GM12878 (cell line): ENCODE data around the gene CADM2. TPM values are rescaled to one million over a fixed set of nuclear protein-coding genes. Genes with fewer than 3 reads are reported as not detected.

Experiments used
- ATAC-seq: fragments of 200-7000 bp; cut with Tn5 transposase; 3 replicates; pipeline ENCODE4 v1.9.1; 2020; ENCODE audit warnings: mild to moderate bottlenecking, moderate library complexity
- BruUV-seq: library from RNA; stranded (reverse); fragments of 400-500 nt; replicated peaks from 2 replicates; lab custom pipeline; 2021; lab: Mats Ljungman, UMichigan
- CTCF ChIA-PET: fragments of 300-600 bp; sonication (Branson Sonifier 250); formaldehyde crosslinking; extraction: SDS; loops from one replicate; lab custom pipeline; 2021; ENCODE audit warnings: inconsistent platforms; lab: Yijun Ruan, JAX
- POLR2A ChIA-PET: fragments of 350-600 bp; formaldehyde crosslinking; extraction: SDS; loops from one replicate; lab custom pipeline; 2021; ENCODE audit warnings: inconsistent platforms; lab: Charles Lee
- RAD21 ChIA-PET: fragments of 300-600 bp; sonication (Branson Sonifier 250); formaldehyde crosslinking; loops from one replicate; lab custom pipeline; 2023; ENCODE audit warnings: antibody characterized with exemption; ENCODE audit not compliant: unreplicated experiment; lab: Charles Lee
- SMC1A ChIA-PET: fragments of 300-600 bp; sonication (Branson Sonifier 250); formaldehyde crosslinking; loops from one replicate; lab custom pipeline; 2023; ENCODE audit not compliant: unreplicated experiment, uncharacterized antibody; lab: Charles Lee
- DNase-seq: peaks from one replicate; pipeline ENCODE4 v3.0.0-alpha.2; 2011; ENCODE audit warnings: low read depth, low spot score
- FAIRE-seq: peaks from 3 replicates; lab custom pipeline; 2011; peaks lifted over from hg19 to GRCh38; lab: Jason Lieb, UNC
- H2AFZ ChIP-seq: 2 replicates; pipeline ENCODE4 v1.6.0; 2011; ENCODE audit warnings: low read depth, low read length, control low read depth; ENCODE audit not compliant: control insufficient read depth
- H3K27ac ChIP-seq: 2 replicates; pipeline ENCODE4 v1.5.1; 2011; ENCODE audit warnings: control low read depth; ENCODE audit not compliant: control insufficient read depth, insufficient read depth
- H3K27me3 ChIP-seq, 2 experiments: replicated peaks in 1 of 2; 2 replicates each; pipeline versions ENCODE4 v1.6.0 to v1.6.1; 2011; ENCODE audit warnings: low read length in 1 of 2; ENCODE audit not compliant: control insufficient read depth in 2 of 2, insufficient read depth in 2 of 2
- H3K36me3 ChIP-seq, 2 experiments: 2 replicates each; pipeline ENCODE4 v1.5.1; 2011; ENCODE audit warnings: low read length in 1 of 2; ENCODE audit not compliant: control insufficient read depth in 2 of 2, insufficient read depth in 2 of 2
- H3K4me1 ChIP-seq: 2 replicates; pipeline ENCODE4 v1.6.1; 2011; ENCODE audit warnings: mild to moderate bottlenecking, low read length, moderate library complexity, mixed read lengths; ENCODE audit not compliant: control insufficient read depth, insufficient read depth
- H3K4me2 ChIP-seq: 2 replicates; pipeline ENCODE4 v1.6.0; 2011; ENCODE audit warnings: control low read depth; ENCODE audit not compliant: control insufficient read depth, insufficient read depth
- H3K4me3 ChIP-seq: fragments of 200-600 bp; sonication (generic); 2 replicates; pipeline ENCODE4 v1.5.1; 2016
- H3K79me2 ChIP-seq: 2 replicates; pipeline ENCODE4 v1.6.0; 2011; ENCODE audit warnings: low read length; ENCODE audit not compliant: control insufficient read depth, insufficient read depth
- H3K9ac ChIP-seq: 2 replicates; pipeline ENCODE4 v1.8.0; 2011; ENCODE audit warnings: low read length, control low read depth, mixed read lengths; ENCODE audit not compliant: control insufficient read depth, insufficient read depth
- H3K9me3 ChIP-seq: replicated peaks from 3 replicates; pipeline ENCODE4 v1.5.1; 2011; ENCODE audit warnings: mild to moderate bottlenecking, low read length; ENCODE audit not compliant: control insufficient read depth, insufficient read depth
- H4K20me1 ChIP-seq: 2 replicates; pipeline ENCODE4 v1.6.0; 2011; ENCODE audit not compliant: control insufficient read depth, insufficient read depth
- ASH2L ChIP-seq: fragments of 300-600, 200-600 bp; sonication (generic); IDR thresholded peaks from 2 replicates; pipeline ENCODE4 v1.6.1; 2017; ENCODE audit warnings: low read depth, mild to moderate bottlenecking, borderline replicate concordance
- ATF2 ChIP-seq: IDR thresholded peaks from 2 replicates; pipeline ENCODE4 v1.6.1; 2012; ENCODE audit warnings: low read length, inconsistent platforms
- BCL3 ChIP-seq: IDR thresholded peaks from 2 replicates; pipeline ENCODE4 v1.6.1; 2011; ENCODE audit warnings: borderline replicate concordance, low read depth, mild to moderate bottlenecking, moderate library complexity, low read length; ENCODE audit not compliant: insufficient read depth, poor library complexity, severe bottlenecking
- CEBPB ChIP-seq, 2 experiments: fragments of 150-350 bp in 1 of 2; IDR thresholded peaks; 2 replicates each; pipeline ENCODE4 v1.6.1; 2012 to 2014; ENCODE audit warnings: low read depth in 2 of 2, low read length in 2 of 2, borderline replicate concordance in 1 of 2, inconsistent platforms in 1 of 2
- CHD1 ChIP-seq: IDR thresholded peaks from 2 replicates; pipeline ENCODE4 v1.6.1; 2012; ENCODE audit warnings: low read depth, low read length, improper control_type of control experiment
- NKRF ChIP-seq: fragments of 450-650 bp; conservative IDR thresholded peaks from 2 replicates; pipeline ENCODE4 v1.6.1; 2017; ENCODE audit warnings: mild to moderate bottlenecking, moderate library complexity
- WGBS: methylation state at CpG from one replicate; pipeline ENCODE4 v1.1.6; 2016; ENCODE audit warnings: low lambda C conversion rate; ENCODE audit not compliant: insufficient replicate concordance, insufficient coverage; ENCODE audit errors: missing lambda C conversion rate; 5-methylcytosine and 5-hydroxymethylcytosine counted together
- in situ Hi-C: fragments of 300-500 bp; cut with MboI; formaldehyde crosslinking; loops from 9 replicates; pipeline ENCODE4 v1.14.3; 2018; ENCODE audit warnings: mixed read lengths
- intact Hi-C: fragments of 100-400 bp; cut with micrococcal nuclease; formaldehyde crosslinking; loops from one replicate; pipeline ENCODE4 v1.14.2; 2022; ENCODE audit not compliant: unreplicated experiment
- polyA plus RNA-seq, 11 experiments: library from polyadenylated mRNA; depleted of rRNA in 4 of 11; unstranded in 6 of 11; stranded (reverse) in 5 of 11; fragments of >200 nt; fragmentation: Nextera tagmentation in 4 of 11; fragmentation: Illumina TruSeq in 1 of 11; extraction: Ambion mirVana in 4 of 11; extraction: Trizol in 1 of 11; gene quantifications; 1 replicate in 1 of 11; 2 replicates in 10 of 11; pipeline versions ENCODE4 v1.2.1 to v1.2.3, GENCODE V29; 2011 to 2016; ENCODE audit warnings: inconsistent platforms in 2 of 11, missing spikeins in 2 of 11, low read depth in 1 of 11
- total RNA-seq, 4 experiments: library from RNA; depleted of rRNA in 3 of 4; stranded (reverse); fragments of >200 nt in 3 of 4; fragmentation: Illumina TruSeq in 1 of 4; extraction: Trizol in 1 of 4; gene quantifications; 2 replicates each; pipeline versions ENCODE4 v1.2.1 to v1.2.3, GENCODE V29; 2013 to 2021

CADM2 gene
- total and polyA plus RNA-seq, 10 of the 15 experiments (the other 5 are each of a cell fraction or from before 2014, with no cell fraction given) = 0.13 TPM; not detected in 9

GRCh38 chr3:84959470-84960271 lies 882 bp downstream of the CADM2 start:
- POLR2A ChIA-PET = no interaction called here
- no peak overlapping the region for H3K4me3 ChIP-seq
- in situ Hi-C loops = no loop called here
- no peak overlapping the region for H3K4me2 ChIP-seq
- intact Hi-C loops = no loop called here
- TF ChIP-seq CHD1 = no peak
- TF ChIP-seq CEBPB (IDR thresholded peaks at IDR 0.05; ENCODE audit: borderline replicate concordance in 1 of 2, low read depth in 2 of 2, low read length in 2 of 2) = no peak
- no peak for TF ChIP-seq NKRF
- no peak for TF ChIP-seq ASH2L
- TF ChIP-seq BCL3 = no peak
- TF ChIP-seq ATF2 = no peak
- TF ChIP-seq, all 136 proteins: peak for 0
- no peaks in the 10 kb centered on the region; the same call in 2 of the 3 replicates for H3K9me3 ChIP-seq
- ChIA-PET RAD21 (no interaction called here), SMC1A (no interaction called here), CTCF (no interaction called here)
- ATAC-seq (no peak), DNase-seq (no peak), FAIRE-seq (no peak)
- H3K9ac ChIP-seq = no peak overlapping the region
- BruUV-seq = no TSS peak
- no peaks in the 10 kb centered on the region for H3K36me3 ChIP-seq
- no peaks in the 10 kb centered on the region for H3K79me2 ChIP-seq
- H2AFZ ChIP-seq = no peak overlapping the region
- no peak overlapping the region for H3K27ac ChIP-seq
- no peaks in the 10 kb centered on the region for H3K4me1 ChIP-seq
- WGBS = 28% methylated on average over 33 of the region's 40 CpGs
- H4K20me1 ChIP-seq = no peaks in the 10 kb centered on the region
- H3K27me3 ChIP-seq = peaks cover 0 to 4% of the 10 kb centered on the region in 2 experiments; a peak in 3 of 4 replicates
